Measurements from ENCODE around the gene PLPP2. TPM values are rescaled to one million over a fixed set of nuclear protein-coding genes. Genes with fewer than 3 reads are reported as not detected.

Gene PLPP2
- total RNA-seq, 1 donor from 2014 or later = 224 TPM

GRCh38 chr19:293436-294110 is 2.4 kb upstream of the PLPP2 start:
- DNase-seq (ENCODE audit: low spot score) = no peak

DNA sequence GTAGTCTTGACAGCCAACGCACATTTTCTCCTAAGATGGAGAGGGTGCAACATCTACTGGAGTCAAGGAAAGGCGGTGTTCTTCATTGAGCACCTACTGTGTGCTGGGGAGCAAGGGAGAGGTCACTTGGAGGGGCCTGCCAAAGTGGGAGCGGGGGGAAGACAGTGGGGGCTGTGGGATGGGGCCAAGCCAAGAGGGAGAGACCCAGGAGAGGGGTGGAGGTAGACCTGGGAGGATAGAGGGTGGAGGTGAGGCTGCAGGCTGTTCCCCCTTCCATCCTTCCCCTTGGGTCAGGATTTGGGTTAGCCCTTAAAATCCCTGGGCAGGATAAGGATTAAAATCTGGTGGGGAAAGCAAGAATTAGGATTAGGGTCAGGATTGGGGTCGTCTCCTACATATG is 1.7 kb upstream of the PLPP2 start:
- no peak for DNase-seq (ENCODE audit: low spot score)

DNA sequence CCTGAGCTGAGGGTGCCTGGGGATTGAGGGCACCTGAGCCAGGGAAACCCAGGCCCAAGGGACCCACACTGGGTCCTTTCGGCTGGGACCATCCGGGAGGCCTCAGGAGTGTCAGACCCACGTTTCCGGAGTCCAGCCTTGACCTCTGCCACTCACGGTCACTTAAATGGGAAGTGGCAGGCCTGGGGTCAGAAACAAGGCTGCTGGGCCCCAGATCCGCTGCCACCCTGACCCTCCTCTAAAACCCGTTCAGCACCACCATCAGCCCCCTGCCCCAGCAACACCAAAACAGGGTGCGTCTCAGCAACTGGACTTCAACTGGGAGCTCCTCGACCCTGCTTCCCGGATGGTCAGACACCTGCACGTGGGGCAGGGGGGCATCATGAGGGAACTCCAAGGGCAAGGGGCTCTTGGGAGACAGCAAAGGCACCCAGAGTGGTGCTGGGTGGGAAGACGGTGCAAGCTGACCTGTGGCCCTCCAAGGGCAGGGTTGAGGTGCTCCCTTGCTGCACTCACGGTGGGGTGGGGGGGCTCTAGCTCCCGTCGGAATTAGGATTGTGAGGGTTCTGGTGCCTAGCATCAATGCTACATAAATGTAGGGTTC is 1.2 kb upstream of the PLPP2 start:
- no peak for DNase-seq (ENCODE audit: low spot score)

GRCh38 chr19:291561-292280 is 518 bp upstream of the PLPP2 start:
- no peak for DNase-seq (ENCODE audit: low spot score)

GRCh38 chr19:290372-291005 is 714 bp downstream of the PLPP2 start:
- DNase-seq (ENCODE audit: low spot score) = peak; percentile 84

- DNase-seq (ENCODE audit: low spot score) = peak; percentile 82
Measured at GRCh38 chr19:289651-290371, 1.4 kb downstream of the PLPP2 start.

DNA sequence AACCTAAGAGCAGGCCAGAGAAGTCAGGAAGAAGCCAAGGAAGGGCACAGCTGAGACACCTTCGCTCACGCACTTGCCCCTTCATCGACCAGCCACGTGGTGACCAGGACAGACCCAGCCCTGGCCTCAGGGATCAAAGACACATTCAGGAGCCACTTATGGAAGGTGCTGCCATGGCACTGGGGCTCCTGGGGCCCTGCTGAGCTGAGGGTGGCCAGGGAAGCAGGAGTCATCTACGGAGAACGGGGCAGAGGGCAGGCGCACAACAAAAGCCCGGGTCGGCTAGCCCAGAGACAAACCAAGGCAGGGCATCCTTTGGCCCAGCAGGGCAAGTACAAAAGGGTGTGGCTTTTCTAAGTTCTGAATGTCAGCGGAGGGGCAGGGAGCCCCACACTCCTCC is 2.3 kb downstream of the PLPP2 start:
- DNase-seq (ENCODE audit: low spot score) = no peak

- DNase-seq (ENCODE audit: low spot score) = no peak
Measured at GRCh38 chr19:287381-287871, 3.8 kb downstream of the PLPP2 start.

- DNase-seq (ENCODE audit: low spot score) = no peak
Measured at GRCh38 chr19:283395-283794, 7.8 kb downstream of the PLPP2 start.

DNA sequence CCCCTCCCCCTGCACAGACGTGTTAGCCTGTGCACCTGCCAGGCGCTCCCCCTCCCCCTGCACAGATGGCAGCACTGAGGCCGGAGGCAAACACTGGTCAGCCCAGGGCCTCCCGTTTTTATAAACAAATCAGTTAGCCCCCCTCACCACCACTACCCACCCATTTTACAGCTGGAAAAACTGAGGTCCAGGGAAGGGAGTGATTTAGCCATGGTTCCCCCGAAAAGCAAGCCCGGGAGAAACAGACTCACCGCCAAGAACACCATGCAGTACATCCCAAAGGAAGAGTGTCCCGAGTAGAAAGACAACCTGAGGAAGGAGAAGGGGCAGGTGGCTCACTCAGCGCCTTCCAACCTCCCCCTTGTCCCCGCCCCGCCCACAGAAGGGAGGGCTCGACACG is 8.7 kb downstream of the PLPP2 start:
- DNase-seq (ENCODE audit: low spot score) = no peak

GRCh38 chr19:281992-282391 is 9.2 kb downstream of the PLPP2 start:
- no peak for DNase-seq (ENCODE audit: low spot score)

DNA sequence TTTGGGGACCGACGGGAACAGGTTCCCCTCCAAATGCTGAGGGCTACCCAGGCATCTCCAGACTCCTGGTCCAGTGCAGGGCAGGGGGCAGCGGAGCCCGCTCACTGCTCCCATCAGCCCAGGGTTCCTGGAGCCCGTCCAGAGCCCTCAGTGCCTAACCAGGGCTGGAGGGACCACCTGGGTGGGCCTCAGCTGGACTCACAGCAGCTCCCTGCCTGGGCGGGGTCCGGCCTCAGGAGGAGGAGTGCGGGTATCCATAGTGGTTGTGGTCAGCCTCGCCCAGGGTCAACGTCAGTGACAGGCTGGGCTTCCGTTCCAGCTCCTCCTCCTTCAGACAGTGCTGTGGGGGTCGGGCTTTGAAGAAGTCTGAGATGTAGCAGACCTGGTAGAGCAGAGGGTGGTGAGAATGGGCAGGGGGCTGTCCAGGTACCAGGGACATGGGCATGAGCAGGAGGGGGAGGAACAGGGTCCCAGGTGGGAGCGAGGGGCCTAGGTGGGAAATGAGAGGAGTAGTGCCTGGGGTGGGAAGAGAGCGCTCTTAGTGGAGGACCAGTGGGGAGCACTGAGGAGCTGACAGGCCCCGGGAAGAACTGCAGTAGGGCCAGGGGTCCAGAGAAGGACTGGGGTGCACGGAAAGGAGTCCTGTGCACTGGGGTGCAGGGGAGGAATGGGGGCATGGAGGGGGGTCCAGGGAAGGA is 9.9 kb downstream of the PLPP2 start:
- no peak for DNase-seq (ENCODE audit: low spot score)

DNA sequence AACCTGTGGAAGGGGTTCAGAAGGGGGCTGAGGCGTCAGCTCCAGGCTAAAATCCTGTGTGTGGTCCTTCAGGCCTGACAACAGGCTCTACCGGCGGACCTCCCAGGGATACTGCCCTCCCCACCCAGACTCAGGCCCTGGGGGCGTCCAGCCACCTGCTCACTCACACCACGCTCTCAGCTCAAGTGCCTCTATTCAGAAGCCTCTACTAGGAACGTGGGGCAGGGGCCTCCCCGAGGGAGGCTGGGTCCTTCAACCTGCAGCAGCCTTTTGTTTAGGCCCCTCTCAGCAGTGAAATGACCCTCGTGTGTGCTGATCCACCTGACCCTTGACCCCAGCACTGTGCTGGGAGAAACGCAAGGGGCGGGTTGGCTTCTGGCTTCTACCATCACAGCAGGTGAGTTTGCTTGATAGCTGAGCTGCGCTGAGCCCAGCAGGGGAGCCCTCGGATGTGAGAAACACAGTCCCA is 10.6 kb downstream of the PLPP2 start:
- DNase-seq (ENCODE audit: low spot score) = no peak

DNA sequence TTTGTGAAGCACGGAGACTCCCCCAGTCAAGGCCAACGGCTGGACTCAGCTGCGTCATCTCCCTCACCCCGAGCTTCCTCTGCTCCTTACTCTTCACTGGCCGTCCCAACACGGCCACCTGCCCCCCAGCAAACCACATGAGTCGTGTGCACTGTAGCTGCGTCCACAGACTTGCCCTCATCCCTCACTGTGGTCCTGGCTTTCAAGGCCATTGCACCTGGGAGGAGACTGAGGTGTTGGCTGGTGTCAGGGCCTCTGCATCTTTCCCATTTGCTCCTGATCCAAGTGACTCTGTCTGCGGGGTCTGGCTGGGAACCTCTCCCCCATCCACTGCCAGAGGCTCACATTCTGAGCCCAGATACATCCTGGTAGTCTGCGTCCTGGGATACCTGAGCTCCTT is 11.5 kb downstream of the PLPP2 start:
- DNase-seq (ENCODE audit: low spot score) = no peak

- DNase-seq (ENCODE audit: low spot score) = no peak
Measured at GRCh38 chr19:279231-279630, 12.0 kb downstream of the PLPP2 start.

- DNase-seq (ENCODE audit: low spot score) = no peak
Measured at GRCh38 chr19:277581-278165, 13.5 kb downstream of the PLPP2 start.

- no peak for DNase-seq (ENCODE audit: low spot score)
Measured at GRCh38 chr19:277131-277530, 14.1 kb downstream of the PLPP2 start.

GRCh38 chr19:275958-276646 is 15.1 kb downstream of the PLPP2 start:
- no peak for DNase-seq (ENCODE audit: low spot score)

GRCh38 chr19:275000-275399 is 16.2 kb downstream of the PLPP2 start:
- DNase-seq (ENCODE audit: low spot score) = no peak

GRCh38 chr19:273393-273792 is 17.8 kb downstream of the PLPP2 start:
- no peak for DNase-seq (ENCODE audit: low spot score)

All from mucosa of gallbladder (tissue), 1 donor.